Measurements from ENCODE around the gene BAIAP2.

- TF ChIP-seq CTCF (IDR thresholded peaks at IDR 0.05) (no peak), EZH2 (IDR thresholded peaks at IDR 0.05; ENCODE audit: borderline replicate concordance, insufficient read depth, low read depth, low read length, poor library complexity, severe bottlenecking) (no peak)
These were observed 61.8 kb downstream of the BAIAP2 start for GRCh38 chr17:81096741-81097133.
